GM18907 (cell line): Measurements from ENCODE around the gene SUPT20H.
A peak's percentile ranks its signal among the peaks of the same experiment; 100 is the strongest.

Source experiments
- ATAC-seq: cut with Tn5 transposase; IDR thresholded peaks from one replicate; pipeline ENCODE4 v1.9.1; 2021; ENCODE audit warnings: mild to moderate bottlenecking, moderate library complexity; ENCODE audit not compliant: unreplicated experiment

SUPT20H gene

DNA sequence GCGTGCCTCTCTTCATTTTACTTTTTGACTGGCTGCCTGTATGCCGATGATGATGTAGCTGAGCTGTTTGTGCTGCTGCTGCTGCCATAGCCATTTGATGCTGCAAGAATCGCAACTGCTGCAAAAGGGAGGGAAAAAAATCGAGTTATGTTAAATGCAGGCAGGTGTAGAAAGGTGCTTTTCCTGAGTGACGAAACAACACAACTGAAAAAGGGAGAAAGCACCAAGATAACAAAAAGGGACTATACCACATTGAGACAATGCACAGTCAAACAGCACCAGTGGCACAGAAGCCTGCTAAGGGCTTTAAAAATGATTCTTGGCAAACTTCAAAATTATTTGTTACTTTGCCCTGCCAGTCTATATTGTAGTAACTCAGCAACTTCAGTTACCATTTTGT lies 49.8 kb downstream of the SUPT20H start:
- no peak for ATAC-seq

DNA sequence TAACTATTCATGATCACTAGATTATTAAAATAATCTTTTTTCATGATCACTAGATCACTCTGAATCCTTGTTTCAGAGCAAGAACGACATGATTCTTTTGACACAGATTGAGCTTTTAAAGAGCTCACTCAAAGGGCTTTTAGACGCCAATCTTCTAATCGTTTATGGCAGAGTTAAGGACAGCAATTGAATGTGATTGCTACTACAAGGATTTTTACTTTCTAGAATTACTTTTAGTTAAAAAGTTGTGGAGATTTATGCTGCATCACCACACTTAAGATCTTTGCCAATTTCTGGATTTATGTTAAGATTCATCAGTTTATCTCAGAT lies 57.6 kb downstream of the SUPT20H start:
- no peak for ATAC-seq

DNA sequence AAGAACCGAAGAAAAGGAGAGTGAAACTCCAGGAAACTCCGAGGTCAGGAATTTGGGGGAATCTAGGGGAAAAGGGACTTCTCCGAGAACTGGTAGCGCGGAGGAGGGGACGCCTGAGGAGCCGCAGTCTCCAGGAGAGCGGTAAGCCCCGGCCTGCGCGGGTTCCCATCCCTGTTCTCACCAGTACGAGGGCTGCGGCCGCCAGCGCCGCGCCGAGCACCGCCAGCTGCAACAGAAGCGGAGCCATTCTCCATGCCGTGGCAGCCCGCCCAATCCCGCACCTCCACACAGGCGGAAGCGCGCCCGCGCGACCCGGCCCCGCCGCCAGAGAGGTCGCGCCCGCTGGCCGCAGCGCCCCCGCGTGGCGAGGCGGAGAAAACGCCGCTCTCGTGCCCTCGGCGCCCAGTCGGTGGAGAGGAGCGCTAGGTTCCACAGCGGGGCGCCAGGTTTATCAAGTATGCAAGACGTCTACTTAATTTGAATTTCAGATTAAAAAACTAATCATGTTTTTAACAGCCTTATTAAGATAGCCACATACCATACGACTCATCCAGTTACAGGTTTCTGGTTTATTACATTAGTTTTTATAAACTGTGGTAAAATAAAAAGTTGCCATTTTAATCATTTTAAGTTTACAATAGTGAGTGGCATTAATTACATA lies 60.3 kb downstream of the SUPT20H start, which contains the start of gene ALG5:
Gene ALG5, minus strand, starts transcription at position 287 of the 661 bp plus-strand sequence. Its CDS starts 40 bp downstream, at position 247.
- ATAC-seq = peak; percentile 69

DNA sequence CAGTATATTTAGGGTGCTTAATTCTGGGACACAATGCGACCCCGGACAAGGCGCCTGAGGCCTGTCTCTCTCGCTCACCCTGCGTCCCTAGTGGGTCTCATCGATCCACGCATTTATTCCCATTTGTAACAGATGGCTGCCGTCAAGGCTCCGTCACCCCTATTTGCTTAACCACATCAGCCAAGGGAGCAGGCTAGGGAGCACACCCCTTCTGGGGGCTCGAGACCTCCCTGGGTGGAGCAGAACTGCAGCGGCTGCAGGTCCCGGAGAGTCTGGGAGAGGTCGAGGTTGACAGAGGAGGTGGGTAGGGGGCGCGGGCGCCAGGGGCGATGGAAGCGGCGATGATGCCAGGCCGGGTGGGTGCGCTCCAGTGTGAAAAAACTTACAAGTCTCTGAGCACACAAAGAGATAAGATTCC lies 60.9 kb downstream of the SUPT20H start:
- no peak for ATAC-seq

DNA sequence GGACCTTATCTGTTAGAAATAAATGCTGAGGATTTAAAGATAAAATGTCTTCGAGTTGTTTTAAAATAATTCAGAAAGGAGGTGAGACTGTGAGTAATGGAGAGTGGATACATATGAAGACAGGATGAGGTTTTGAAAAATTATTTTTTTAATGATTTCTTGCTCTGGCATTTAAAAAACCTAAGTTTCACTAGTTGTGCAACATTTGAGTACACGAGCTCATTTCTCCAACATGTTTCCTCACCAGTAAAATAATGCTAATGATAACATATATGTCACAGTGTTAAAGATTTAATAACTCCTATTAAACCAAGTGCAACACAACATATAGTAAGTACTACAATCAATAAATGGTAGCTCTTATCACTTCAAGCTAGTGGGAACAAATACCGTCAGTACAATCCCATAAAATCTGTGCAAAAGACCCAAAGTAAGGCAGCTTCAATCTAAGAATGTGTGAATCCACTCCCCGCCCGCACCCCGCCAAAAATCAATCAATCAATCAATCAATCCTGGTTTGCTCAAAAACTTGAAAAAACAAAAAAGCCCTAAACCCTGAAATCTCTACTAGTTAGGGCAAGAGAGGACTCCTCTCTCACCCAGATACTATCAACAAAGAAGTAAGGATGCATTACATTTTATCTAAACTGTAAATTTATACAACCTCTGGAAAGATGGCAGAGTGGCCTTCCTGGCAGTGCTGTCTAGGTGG lies 61.6 kb downstream of the SUPT20H start:
- no peak for ATAC-seq

DNA sequence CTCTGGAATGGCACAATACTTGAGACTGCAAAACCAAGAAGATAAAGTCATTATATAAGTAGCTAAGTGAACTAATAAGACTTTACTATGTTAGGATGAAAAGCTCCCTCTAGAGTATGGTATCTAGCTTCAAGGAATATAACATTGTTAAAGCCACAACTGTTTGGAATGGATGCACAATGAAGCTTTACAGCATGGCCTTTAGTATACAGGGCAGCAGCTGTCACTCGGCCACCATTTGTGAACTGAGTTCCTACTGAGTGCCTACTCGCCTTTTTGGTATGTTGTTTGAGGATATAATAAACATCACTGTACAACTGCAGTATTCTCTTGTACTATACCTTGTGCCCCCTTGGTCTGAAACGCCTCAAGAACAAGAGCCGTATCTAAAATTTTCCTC lies 67.1 kb downstream of the SUPT20H start:
- ATAC-seq = no peak

DNA sequence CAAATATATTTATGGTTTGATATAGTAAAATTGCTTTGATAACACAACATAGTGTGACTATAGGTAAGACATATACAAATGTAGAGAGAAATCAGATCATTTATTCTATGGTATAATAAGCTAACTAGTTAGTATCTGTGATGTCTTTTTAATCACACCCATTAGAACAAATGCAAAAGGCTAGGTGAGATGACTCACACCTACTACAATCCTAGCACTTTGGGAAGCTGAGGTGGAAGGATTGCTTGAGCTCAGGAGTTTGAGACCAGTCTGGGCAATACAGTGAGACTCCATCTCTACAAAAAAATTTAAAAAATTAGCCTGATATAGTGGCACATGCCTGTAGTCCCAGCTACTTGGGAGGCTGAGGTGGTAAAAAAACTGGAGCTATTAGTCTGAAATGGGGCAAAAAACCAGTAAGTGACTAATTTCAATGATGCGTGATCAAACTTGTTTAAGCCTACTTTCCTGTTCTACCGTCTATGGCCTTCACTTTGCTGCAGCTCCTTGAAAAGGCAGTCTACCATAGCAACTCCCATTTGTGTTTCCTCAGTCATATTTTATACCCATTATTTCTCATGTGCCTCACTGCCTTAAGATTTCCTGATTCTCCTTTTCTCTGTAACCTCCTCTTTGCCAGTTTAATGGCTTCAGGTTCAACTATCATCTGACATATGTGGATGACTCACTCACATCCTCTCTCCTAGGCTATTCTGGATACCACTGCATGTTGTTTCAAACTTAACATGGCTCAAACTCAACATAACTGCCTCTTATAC lies 72.8 kb downstream of the SUPT20H start:
- no peak for ATAC-seq

DNA sequence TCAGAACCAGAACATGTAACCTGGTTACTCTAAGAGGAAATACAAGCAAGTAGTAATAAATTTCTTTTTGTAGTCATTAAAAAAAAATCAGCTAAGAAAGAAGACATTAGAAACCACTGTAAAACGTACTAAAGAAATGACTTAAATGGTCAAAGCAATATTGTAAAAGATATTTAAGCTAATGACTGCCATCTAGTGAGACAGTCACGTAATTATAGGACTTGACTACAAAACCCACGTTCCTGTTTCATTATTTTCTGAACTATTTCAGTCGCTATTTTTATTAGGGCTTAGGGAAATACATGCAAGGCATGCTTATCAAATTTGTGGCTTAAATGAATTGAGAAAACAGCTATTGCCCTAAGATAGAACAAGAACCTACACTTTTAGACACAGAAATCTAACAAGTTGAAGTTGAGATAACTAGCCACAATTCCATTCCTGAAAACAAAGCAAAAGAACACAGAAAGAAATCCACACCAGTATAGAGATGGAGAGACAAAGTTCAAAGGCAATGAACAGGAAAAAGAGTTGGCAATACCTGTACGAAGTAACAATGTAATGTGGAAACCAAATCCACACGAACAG lies 78.2 kb downstream of the SUPT20H start:
- ATAC-seq = peak; percentile 66

DNA sequence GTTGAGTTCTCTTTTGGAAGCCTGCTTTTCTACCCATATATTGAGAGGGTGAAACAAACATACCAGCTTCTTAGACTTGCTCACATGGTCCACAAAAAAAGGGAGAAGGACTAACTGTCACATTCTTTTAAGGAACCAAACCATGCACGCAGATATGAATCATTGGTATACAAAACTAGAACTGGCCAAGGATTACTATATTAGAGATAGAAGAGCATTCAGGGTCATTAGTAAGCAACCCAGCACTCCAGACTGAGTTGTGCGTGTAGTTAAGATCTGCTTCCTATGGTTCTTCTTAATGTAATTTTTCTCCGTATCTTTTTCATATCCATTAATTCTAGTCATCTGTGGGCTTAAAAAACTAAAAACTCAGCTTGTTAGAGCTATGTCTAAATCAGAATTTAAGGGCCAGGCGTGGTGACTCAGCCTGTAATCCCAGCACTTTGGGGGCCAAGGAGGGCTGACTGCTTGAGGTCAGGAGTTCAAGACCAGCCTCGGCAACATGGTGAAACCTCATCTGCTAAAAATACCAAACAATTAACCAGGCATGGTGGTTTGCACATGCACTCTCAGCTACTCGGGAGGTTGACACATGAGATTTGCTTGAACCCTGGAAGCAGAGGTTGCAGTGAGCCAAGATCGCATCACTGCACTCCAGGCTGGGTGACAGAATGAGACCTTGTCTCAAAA lies 80.0 kb downstream of the SUPT20H start:
- ATAC-seq = no peak

DNA sequence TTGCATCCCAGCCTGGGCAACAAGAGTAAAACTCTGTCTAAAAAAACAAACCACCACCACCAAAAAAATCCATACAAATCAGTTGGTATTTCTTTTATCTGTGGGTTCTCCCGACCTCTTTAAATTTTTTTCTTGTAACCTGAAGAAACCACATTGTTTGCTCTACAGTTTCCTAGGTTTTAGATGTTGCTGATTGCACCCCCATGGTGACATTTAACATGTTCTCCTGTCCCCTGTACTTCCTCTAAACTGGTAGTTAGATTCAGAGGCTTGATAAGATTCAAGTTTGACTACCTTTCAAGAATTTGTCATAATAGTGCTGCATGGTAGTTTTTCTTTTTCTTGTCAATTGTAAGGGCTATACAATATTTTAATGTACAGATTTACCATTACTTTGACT lies 84.3 kb downstream of the SUPT20H start:
- ATAC-seq = no peak

DNA sequence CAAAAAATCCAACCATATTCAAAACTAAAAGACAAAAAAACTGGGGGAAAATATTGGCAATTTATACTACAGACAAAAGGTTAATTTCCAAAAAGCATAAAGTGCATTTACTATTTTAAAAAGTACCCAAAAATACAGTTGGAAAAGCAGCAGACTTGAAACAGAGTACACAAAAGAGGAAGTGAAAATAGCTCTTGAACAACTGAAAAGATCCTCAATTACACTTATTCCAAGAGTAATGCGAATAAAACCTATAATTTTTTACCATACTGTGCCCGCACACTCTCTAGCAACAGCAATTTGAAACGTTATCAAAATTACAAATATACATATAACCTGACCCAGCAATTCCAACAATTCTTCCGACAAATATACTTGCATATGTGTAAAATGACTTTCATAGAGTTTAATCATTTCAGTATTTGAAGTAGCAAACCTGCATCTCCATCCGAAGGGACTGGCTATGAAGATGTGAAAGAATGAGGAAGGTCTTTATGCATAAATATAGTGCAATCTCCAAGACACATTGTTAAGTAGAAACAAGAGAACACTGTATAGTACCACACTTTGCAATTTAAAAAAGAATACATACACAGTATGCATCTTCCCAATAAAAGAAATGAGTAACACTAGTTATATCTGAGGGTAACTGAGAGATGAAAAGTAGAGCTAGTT lies 85.7 kb downstream of the SUPT20H start:
- ATAC-seq = peak; percentile 91

DNA sequence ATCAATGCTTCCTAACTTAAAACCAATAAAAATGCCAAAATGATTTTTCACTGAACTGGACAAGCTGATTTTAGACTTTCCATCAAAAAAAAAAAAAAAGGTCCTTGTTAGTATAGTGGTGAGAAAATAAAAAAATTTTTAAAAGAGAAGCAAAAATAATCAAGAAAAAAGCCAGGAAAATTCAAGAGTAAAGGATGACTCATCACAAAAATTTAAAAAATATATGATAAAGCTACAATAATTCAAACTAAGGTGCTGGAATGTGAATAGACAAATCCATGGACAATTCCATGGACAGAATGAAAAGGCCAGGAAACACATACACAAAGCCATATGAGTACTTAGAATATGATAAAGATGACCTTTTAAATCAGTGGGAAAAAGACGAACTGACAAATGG lies 86.5 kb downstream of the SUPT20H start:
- ATAC-seq = no peak

DNA sequence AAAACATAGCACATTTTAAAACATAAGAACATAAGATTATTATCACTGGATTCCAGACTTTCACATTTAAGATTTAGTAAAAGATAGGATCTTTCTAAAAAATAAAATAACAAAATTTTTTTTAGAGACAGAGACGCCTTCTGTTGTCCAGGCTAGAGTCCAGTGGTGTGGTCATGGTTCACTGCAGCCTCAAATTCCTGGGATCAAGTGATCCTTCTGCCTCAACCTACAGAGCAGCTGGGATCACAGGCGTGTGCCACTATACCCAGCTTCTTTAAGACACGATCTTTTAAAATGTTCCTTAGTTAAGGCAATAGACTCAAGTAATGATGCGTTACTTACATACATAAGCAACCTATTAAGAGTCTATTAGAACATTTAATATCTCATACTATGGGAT lies 93.1 kb downstream of the SUPT20H start:
- ATAC-seq = no peak

DNA sequence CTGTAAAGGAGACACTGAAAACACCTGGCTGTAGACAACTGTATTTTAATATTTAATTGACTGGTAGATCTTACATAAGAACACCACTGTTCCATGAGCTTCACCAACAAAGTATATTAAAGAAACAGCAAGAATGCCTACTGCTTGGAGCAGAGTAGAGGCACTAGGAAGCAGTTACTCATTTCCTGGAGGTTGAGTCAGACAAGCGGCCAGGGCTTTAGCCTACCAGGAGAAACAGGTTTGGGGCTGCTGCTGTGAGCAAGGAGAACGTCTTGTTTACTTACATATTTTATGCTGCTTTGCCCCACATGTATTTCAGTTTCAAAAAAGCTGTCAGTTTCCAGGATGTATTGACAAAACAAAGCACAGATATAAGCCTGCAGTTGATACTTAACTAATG lies 93.7 kb downstream of the SUPT20H start:
- ATAC-seq = no peak

DNA sequence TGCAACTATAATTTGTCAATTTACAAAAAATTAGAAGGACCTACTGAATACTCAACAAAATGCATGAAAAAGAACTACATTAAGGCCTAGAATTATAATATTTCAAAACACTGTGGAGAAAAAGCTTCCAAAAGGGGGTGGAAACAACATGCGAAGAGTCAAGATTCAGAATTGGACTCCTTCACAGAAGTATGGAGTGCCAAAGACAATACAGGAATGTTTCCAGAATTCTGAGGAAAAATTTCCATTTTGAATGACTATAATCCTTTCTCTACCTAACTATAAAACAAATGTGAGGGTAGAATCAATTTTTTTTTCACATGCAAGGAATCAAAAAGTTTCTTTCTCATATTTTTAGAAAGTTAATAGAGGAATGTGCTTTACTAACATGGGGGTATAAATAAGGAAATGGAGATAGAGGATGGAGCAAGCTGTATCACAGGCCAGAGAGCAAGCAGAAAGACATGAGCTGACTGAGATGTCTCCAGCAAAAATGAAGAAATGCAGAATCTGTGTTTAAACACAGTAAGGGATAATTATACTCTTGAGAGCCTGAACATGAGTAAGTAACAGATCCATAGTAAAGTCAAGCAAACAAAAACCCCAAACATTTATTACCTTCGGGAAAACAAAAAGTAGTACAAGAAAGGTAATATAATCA lies 99.9 kb downstream of the SUPT20H start:
- ATAC-seq = no peak
